ENCODE measurements around the gene GPD1L.

GPD1L gene

GRCh38 chr3:32200490-32200889, 94.1 kb downstream of the GPD1L start:
- H3K9me3 ChIP-seq (ENCODE audit: insufficient read depth, low read length), result no peaks in the 10 kb centered on the region

GRCh38 chr3:32200992-32201758, 94.8 kb downstream of the GPD1L start:
- Histone ChIP-seq H3K27me3 (ENCODE audit: low read depth, low read length) (peaks cover 20% of the 10 kb centered on the region; the same call in 1 of the 2 replicates), H4K20me1 (ENCODE audit: insufficient read depth, low read length) (no peaks in the 10 kb centered on the region), H3K9me3 (ENCODE audit: insufficient read depth, low read length) (no peaks in the 10 kb centered on the region), H3K4me2 (ENCODE audit: low read length) (no peak overlapping the region), H3K9ac (ENCODE audit: low read length) (no peak overlapping the region), H3K27ac (ENCODE audit: low read length) (no peak overlapping the region), H3K4me1 (ENCODE audit: low read length) (peaks cover 9% of the 10 kb centered on the region), H3K79me2 (ENCODE audit: low read length) (no peaks in the 10 kb centered on the region), H3K36me3 (replicated peaks; ENCODE audit: low read depth, low read length) (no peaks in the 10 kb centered on the region), H2AFZ (ENCODE audit: low read depth, low read length) (no peak overlapping the region), H3K4me3 (ENCODE audit: low read length) (no peak overlapping the region)
- no peak for TF ChIP-seq CTCF (IDR thresholded peaks at IDR 0.05; ENCODE audit: low read depth, low read length)
- no peak for TF ChIP-seq EZH2phosphoT487 (IDR thresholded peaks at IDR 0.05; ENCODE audit: low read depth)

More at GRCh38 chr3:32200490-32200889, 94.1 kb downstream of the GPD1L start:
- Histone ChIP-seq H3K36me3 (replicated peaks; ENCODE audit: low read depth, low read length) (no peaks in the 10 kb centered on the region), H2AFZ (ENCODE audit: low read depth, low read length) (no peak overlapping the region), H3K27me3 (ENCODE audit: low read depth, low read length) (peaks cover 20% of the 10 kb centered on the region; the same call in 1 of the 2 replicates), H3K4me3 (ENCODE audit: low read length) (no peak overlapping the region), H3K27ac (ENCODE audit: low read length) (no peak overlapping the region), H3K9ac (ENCODE audit: low read length) (no peak overlapping the region), H4K20me1 (ENCODE audit: insufficient read depth, low read length) (no peaks in the 10 kb centered on the region), H3K79me2 (ENCODE audit: low read length) (no peaks in the 10 kb centered on the region), H3K4me1 (ENCODE audit: low read length) (peaks cover 9% of the 10 kb centered on the region), H3K4me2 (ENCODE audit: low read length) (no peak overlapping the region)
- no peak for TF ChIP-seq EZH2phosphoT487 (IDR thresholded peaks at IDR 0.05; ENCODE audit: low read depth)
- TF ChIP-seq CTCF (IDR thresholded peaks at IDR 0.05; ENCODE audit: low read depth, low read length), result no peak

GRCh38 chr3:32202496-32202895, 96.1 kb downstream of the GPD1L start:
- no peak overlapping the region for H3K9ac ChIP-seq (ENCODE audit: low read length)
- H3K79me2 ChIP-seq (ENCODE audit: low read length), result no peaks in the 10 kb centered on the region
- H3K27me3 ChIP-seq (ENCODE audit: low read depth, low read length), result peaks cover 24% of the 10 kb centered on the region; the same call in 1 of the 2 replicates
- no peaks in the 10 kb centered on the region for H3K36me3 ChIP-seq (replicated peaks; ENCODE audit: low read depth, low read length)
- TF ChIP-seq CTCF (IDR thresholded peaks at IDR 0.05; ENCODE audit: low read depth, low read length) (no peak), EZH2phosphoT487 (IDR thresholded peaks at IDR 0.05; ENCODE audit: low read depth) (no peak)
- peaks cover 9% of the 10 kb centered on the region for H3K4me1 ChIP-seq (ENCODE audit: low read length)
- no peak overlapping the region for H2AFZ ChIP-seq (ENCODE audit: low read depth, low read length)
- H3K4me3 ChIP-seq (ENCODE audit: low read length), result no peak overlapping the region
- no peaks in the 10 kb centered on the region for H4K20me1 ChIP-seq (ENCODE audit: insufficient read depth, low read length)
- no peak overlapping the region for H3K4me2 ChIP-seq (ENCODE audit: low read length)
- H3K27ac ChIP-seq (ENCODE audit: low read length), result no peak overlapping the region
- no peaks in the 10 kb centered on the region for H3K9me3 ChIP-seq (ENCODE audit: insufficient read depth, low read length)

GRCh38 chr3:32203854-32204253, 97.4 kb downstream of the GPD1L start:
- H3K4me3 ChIP-seq (ENCODE audit: low read length), result no peak overlapping the region
- H3K27ac ChIP-seq (ENCODE audit: low read length), result no peak overlapping the region
- H3K9me3 ChIP-seq (ENCODE audit: insufficient read depth, low read length), result no peaks in the 10 kb centered on the region
- no peak overlapping the region for H3K9ac ChIP-seq (ENCODE audit: low read length)
- H3K27me3 ChIP-seq (ENCODE audit: low read depth, low read length), result peaks cover 24% of the 10 kb centered on the region; the same call in 1 of the 2 replicates
- H4K20me1 ChIP-seq (ENCODE audit: insufficient read depth, low read length), result no peaks in the 10 kb centered on the region
- H2AFZ ChIP-seq (ENCODE audit: low read depth, low read length), result no peak overlapping the region
- no peak overlapping the region for H3K4me2 ChIP-seq (ENCODE audit: low read length)
- H3K36me3 ChIP-seq (replicated peaks; ENCODE audit: low read depth, low read length), result no peaks in the 10 kb centered on the region
- H3K79me2 ChIP-seq (ENCODE audit: low read length), result no peaks in the 10 kb centered on the region
- H3K4me1 ChIP-seq (ENCODE audit: low read length), result peaks cover 3% of the 10 kb centered on the region
- no peak for TF ChIP-seq CTCF (IDR thresholded peaks at IDR 0.05; ENCODE audit: low read depth, low read length)
- TF ChIP-seq EZH2phosphoT487 (IDR thresholded peaks at IDR 0.05; ENCODE audit: low read depth), result no peak

Data from OCI-LY3 (cell line).